Endothelial cell of umbilical vein (primary cell): ENCODE measurements around the gene UBXN11. TPM values are rescaled to one million over a fixed set of nuclear protein-coding genes. Genes with fewer than 3 reads are reported as not detected.

Source experiments
- BruUV-seq: library from RNA; stranded (reverse); fragments of 400-500 nt; replicated peaks from 2 replicates; lab custom pipeline; 2021; lab: Mats Ljungman, UMichigan
- CTCF ChIA-PET: fragments of 300-600, 350-600 bp; sonication (Branson Sonifier 250); formaldehyde crosslinking; loops from one replicate; lab custom pipeline; 2021; ENCODE audit warnings: antibody characterized with exemption, inconsistent platforms; lab: Charles Lee
- POLR2A ChIA-PET: fragments of 300-600, 350-600 bp; sonication (Branson Sonifier 250); formaldehyde crosslinking; loops from one replicate; lab custom pipeline; 2021; ENCODE audit warnings: antibody characterized with exemption, inconsistent platforms; lab: Charles Lee
- DNase-seq: peaks from one replicate; pipeline ENCODE4 v3.0.0-alpha.2; 2011; ENCODE audit warnings: low read depth, low spot score
- FAIRE-seq: peaks from 2 replicates; lab custom pipeline; 2011; peaks lifted over from hg19 to GRCh38; lab: Jason Lieb, UNC
- H2AFZ ChIP-seq: 2 replicates; pipeline ENCODE4 v1.6.0; 2012; ENCODE audit warnings: low read depth, low read length, control low read depth, inconsistent platforms
- H3K27ac ChIP-seq: 2 replicates; pipeline ENCODE4 v1.5.1; 2011; ENCODE audit warnings: low read depth, mild to moderate bottlenecking, control low read depth, low read length, moderate library complexity; ENCODE audit not compliant: insufficient read depth
- H3K27me3 ChIP-seq, 2 experiments: 2 replicates each; pipeline versions ENCODE4 v1.6.0 to v1.6.1; 2011; ENCODE audit warnings: low read length in 2 of 2, mixed read lengths in 1 of 2; ENCODE audit not compliant: control insufficient read depth in 2 of 2, insufficient read depth in 2 of 2
- H3K36me3 ChIP-seq, 2 experiments: 2 replicates in 1 of 2; 3 replicates in 1 of 2; pipeline ENCODE4 v1.5.1; 2011; ENCODE audit warnings: low read length in 2 of 2, mild to moderate bottlenecking in 1 of 2, moderate library complexity in 1 of 2; ENCODE audit not compliant: control insufficient read depth in 2 of 2, insufficient read depth in 2 of 2; ENCODE audit errors: extremely low read depth in 1 of 2
- H3K4me1 ChIP-seq: 3 replicates; pipeline ENCODE4 v1.5.1; 2011; ENCODE audit warnings: mild to moderate bottlenecking, low read length; ENCODE audit not compliant: control insufficient read depth, insufficient read depth; ENCODE audit errors: extremely low read depth
- H3K4me2 ChIP-seq: 2 replicates; pipeline ENCODE4 v1.6.1; 2011; ENCODE audit warnings: low read length, control low read depth, mixed read lengths; ENCODE audit not compliant: insufficient read depth
- H3K4me3 ChIP-seq, 3 experiments: fragments of 200-600 bp in 1 of 3; sonication (generic), shearing (Covaris generic) in 1 of 3; replicated peaks in 1 of 3; 2 replicates each; pipeline ENCODE4 v1.5.1; 2011 to 2016; ENCODE audit warnings: control low read depth in 3 of 3, low read length in 3 of 3, mild to moderate bottlenecking in 2 of 3, inconsistent platforms in 1 of 3, low read depth in 1 of 3, moderate library complexity in 1 of 3; ENCODE audit not compliant: insufficient read depth in 1 of 3
- H3K79me2 ChIP-seq: 2 replicates; pipeline ENCODE4 v1.6.0; 2012; ENCODE audit warnings: low read length, inconsistent platforms; ENCODE audit not compliant: control insufficient read depth, insufficient read depth
- H3K9ac ChIP-seq: replicated peaks from 2 replicates; pipeline ENCODE3; 2011; ENCODE audit warnings: low read length, control low read depth; ENCODE audit not compliant: insufficient read depth; ENCODE audit errors: extremely low read depth
- H3K9me1 ChIP-seq: replicated peaks from 3 replicates; pipeline ENCODE4 v1.6.0; 2011; ENCODE audit warnings: mild to moderate bottlenecking, low read length; ENCODE audit not compliant: control insufficient read depth, insufficient read depth; ENCODE audit errors: extremely low read depth
- H3K9me3 ChIP-seq: replicated peaks from 2 replicates; pipeline ENCODE4 v1.5.1; 2012; ENCODE audit warnings: low read length, inconsistent platforms; ENCODE audit not compliant: control insufficient read depth, insufficient read depth
- H4K20me1 ChIP-seq: replicated peaks from 2 replicates; pipeline ENCODE3; 2011; ENCODE audit warnings: mild to moderate bottlenecking, low read length; ENCODE audit not compliant: control insufficient read depth, insufficient read depth; ENCODE audit errors: extremely low read depth
- EZH2 ChIP-seq: IDR thresholded peaks from 2 replicates; pipeline ENCODE4 v1.6.1; 2012; ENCODE audit warnings: borderline replicate concordance, low read depth, mild to moderate bottlenecking, moderate library complexity, low read length, inconsistent platforms; ENCODE audit not compliant: severe bottlenecking
- FOS ChIP-seq: IDR thresholded peaks from 2 replicates; pipeline ENCODE4 v1.6.1; 2011; ENCODE audit warnings: mild to moderate bottlenecking, low read length, moderate library complexity, borderline replicate concordance; ENCODE audit not compliant: insufficient read depth
- GATA2 ChIP-seq: IDR thresholded peaks from 2 replicates; pipeline ENCODE4 v1.7.0; 2011; ENCODE audit warnings: low read depth, mild to moderate bottlenecking, moderate library complexity, mixed read lengths, low read length; ENCODE audit not compliant: insufficient read length, insufficient read depth
- JUN ChIP-seq: IDR thresholded peaks from 2 replicates; pipeline ENCODE4 v1.6.1; 2011; ENCODE audit warnings: borderline replicate concordance, low read depth; ENCODE audit not compliant: insufficient read length, insufficient read depth
- MYC ChIP-seq: IDR thresholded peaks from one replicate; pipeline ENCODE4 v1.6.1; 2011; ENCODE audit warnings: mild to moderate bottlenecking, low read depth, low read length
- POLR2A ChIP-seq: IDR thresholded peaks from 2 replicates; pipeline ENCODE4 v1.6.1; 2012; ENCODE audit warnings: low read depth, mild to moderate bottlenecking, control low read depth, low read length
- POLR2AphosphoS5 ChIP-seq: IDR thresholded peaks from 2 replicates; pipeline ENCODE4 v1.6.1; 2012; ENCODE audit warnings: low read depth, mild to moderate bottlenecking, control low read depth, low read length, moderate library complexity; ENCODE audit not compliant: insufficient read depth
- dilution Hi-C: fragments of 300-500 bp; cut with MboI; formaldehyde crosslinking; loops from one replicate; pipeline ENCODE4 v1.15.0; 2019; ENCODE audit warnings: low sequenced_read_pairs; ENCODE audit not compliant: extremely low pct_ligation_motif_present
- intact Hi-C: fragments of 100-400 bp; cut with micrococcal nuclease; formaldehyde crosslinking; loops from one replicate; pipeline ENCODE4 v1.10.0; 2022
- polyA plus RNA-seq, 4 experiments: library from polyadenylated mRNA; depleted of rRNA in 3 of 4; stranded (reverse) in 3 of 4; unstranded in 1 of 4; fragments of >200 nt; gene quantifications; 2 replicates each; pipeline versions ENCODE4 v1.2.1 to v1.2.3, GENCODE V29; 2011 to 2012; ENCODE audit warnings: missing spikeins in 1 of 4
- total RNA-seq: library from RNA; stranded (reverse); gene quantifications from 2 replicates; pipeline ENCODE4 v1.2.3, GENCODE V29; 2021
- TF ChIP-seq, protein P1 (sequence below): IDR thresholded peaks from 2 replicates; pipeline ENCODE4 v1.6.1; 2011; ENCODE audit not compliant: insufficient read depth, insufficient read length
- TF ChIP-seq, protein P2 (sequence below), 2 donors: IDR thresholded peaks; 1 replicate in 1 of 2; 2 replicates in 1 of 2; pipeline ENCODE4 v1.5.1; 2011; ENCODE audit warnings: low read length in 2 of 2, mild to moderate bottlenecking in 2 of 2, moderate library complexity in 2 of 2, control low read depth in 1 of 2, inconsistent platforms in 1 of 2, low read depth in 1 of 2; ENCODE audit not compliant: insufficient read depth in 1 of 2; ENCODE audit errors: extremely low read depth in 1 of 2

UBXN11 gene
- total and polyA plus RNA-seq, 2 donors (not counting 3 experiments of a cell fraction or from before 2014, with no cell fraction given), result 14.8 to 15.6 TPM

DNA sequence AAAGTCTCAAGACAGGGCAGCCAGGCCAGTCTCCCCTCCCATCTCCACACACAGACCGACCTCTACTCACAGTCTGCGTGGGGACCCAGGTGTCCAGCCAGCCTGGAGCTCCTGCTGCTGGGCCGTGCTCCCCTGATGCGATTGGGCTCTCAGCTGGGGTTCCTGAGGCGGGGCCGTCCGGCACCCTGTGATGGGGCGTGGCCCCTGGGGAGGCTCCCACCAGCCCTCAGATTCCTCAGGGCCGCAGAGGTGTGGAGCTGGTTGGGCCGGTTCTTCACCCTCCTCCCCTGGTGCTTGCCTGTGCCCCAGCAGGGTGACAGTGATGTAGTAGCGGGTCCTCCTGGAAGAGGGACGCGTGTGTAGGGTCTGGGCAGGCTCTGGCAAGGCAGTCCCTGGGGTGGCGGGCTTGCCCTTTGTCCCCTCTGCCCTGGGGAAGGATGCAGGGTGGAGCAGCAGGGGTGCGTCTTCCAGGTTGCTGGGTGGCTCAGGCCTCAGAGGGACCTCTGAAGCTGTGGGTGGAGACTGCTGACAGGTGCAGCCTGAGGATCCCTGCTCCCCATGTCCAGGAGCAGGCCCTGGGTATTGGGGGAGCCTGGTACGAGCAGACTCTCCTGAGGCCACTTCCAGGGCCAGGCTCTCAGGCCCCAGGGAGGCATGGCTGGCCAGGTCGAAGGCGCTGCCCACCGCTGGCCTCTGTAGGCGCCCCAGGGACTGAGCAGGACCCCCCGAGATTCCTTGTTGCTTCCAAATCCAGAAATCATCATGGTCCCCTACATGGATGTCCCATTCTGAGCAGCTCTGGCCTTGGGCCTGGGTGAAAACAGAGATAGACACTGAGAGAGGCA is 47.8 kb upstream of the UBXN11 start, which contains the start of gene CRYBG2:
Gene CRYBG2, minus strand, starts transcription at position 155 of the 845 bp plus-strand sequence. CDS start 7,473 bp downstream, outside the sequence.
- DNase-seq (no peak), FAIRE-seq (no peak)
- no peaks in the 10 kb centered on the region for H3K9me1 ChIP-seq
- H3K27me3 ChIP-seq, result peaks cover 6% of the 10 kb centered on the region in 2 experiments
- TF ChIP-seq EZH2 (no peak), POLR2AphosphoS5 (no peak), FOS (no peak), JUN (no peak), POLR2A (no peak), MYC (no peak), GATA2 (no peak)
- TF ChIP-seq, protein P1, sequence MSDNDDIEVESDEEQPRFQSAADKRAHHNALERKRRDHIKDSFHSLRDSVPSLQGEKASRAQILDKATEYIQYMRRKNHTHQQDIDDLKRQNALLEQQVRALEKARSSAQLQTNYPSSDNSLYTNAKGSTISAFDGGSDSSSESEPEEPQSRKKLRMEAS, result no peak
- TF ChIP-seq, protein P2, sequence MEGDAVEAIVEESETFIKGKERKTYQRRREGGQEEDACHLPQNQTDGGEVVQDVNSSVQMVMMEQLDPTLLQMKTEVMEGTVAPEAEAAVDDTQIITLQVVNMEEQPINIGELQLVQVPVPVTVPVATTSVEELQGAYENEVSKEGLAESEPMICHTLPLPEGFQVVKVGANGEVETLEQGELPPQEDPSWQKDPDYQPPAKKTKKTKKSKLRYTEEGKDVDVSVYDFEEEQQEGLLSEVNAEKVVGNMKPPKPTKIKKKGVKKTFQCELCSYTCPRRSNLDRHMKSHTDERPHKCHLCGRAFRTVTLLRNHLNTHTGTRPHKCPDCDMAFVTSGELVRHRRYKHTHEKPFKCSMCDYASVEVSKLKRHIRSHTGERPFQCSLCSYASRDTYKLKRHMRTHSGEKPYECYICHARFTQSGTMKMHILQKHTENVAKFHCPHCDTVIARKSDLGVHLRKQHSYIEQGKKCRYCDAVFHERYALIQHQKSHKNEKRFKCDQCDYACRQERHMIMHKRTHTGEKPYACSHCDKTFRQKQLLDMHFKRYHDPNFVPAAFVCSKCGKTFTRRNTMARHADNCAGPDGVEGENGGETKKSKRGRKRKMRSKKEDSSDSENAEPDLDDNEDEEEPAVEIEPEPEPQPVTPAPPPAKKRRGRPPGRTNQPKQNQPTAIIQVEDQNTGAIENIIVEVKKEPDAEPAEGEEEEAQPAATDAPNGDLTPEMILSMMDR (IDR thresholded peaks at IDR 0.05; ENCODE audit: extremely low read depth in 1 of 2, insufficient read depth in 1 of 2, low read depth in 1 of 2, low read length in 2 of 2), result no peak
- peaks cover 15% of the 10 kb centered on the region for H3K4me1 ChIP-seq
- intact Hi-C loops, result no loop called here
- H3K4me2 ChIP-seq, result no peak within 1 kb of the TSS
- dilution Hi-C loops, result no loop called here
- no peaks in the 10 kb centered on the region for H3K79me2 ChIP-seq
- no peak within 1 kb of the TSS for H3K9ac ChIP-seq
- ChIA-PET POLR2A (no interaction called here), CTCF (interaction anchor here (0.9 to 1.0 kb wide), 2 partner anchors 10 to 22 kb away, joined by 3 to 8 read pairs; no protein-coding TSS in a partner anchor)
- H2AFZ ChIP-seq, result no peak within 1 kb of the TSS
- H3K9me3 ChIP-seq, result no peaks in the 10 kb centered on the region
- H3K27ac ChIP-seq, result no peak within 1 kb of the TSS
- no peaks in the 10 kb centered on the region for H4K20me1 ChIP-seq
- H3K4me3 ChIP-seq, result no peak within 1 kb of the TSS
- H3K36me3 ChIP-seq, result no peaks in the 10 kb centered on the region
- no TSS peak for BruUV-seq
